ENCODE measurements around the gene CRTC2.
"Not testable (repeated sequence)": the region's sequence is repeated elsewhere in the genome, so short reads cannot be mapped to it uniquely, and the experiment has no call there.

CRTC2 gene, protein sequence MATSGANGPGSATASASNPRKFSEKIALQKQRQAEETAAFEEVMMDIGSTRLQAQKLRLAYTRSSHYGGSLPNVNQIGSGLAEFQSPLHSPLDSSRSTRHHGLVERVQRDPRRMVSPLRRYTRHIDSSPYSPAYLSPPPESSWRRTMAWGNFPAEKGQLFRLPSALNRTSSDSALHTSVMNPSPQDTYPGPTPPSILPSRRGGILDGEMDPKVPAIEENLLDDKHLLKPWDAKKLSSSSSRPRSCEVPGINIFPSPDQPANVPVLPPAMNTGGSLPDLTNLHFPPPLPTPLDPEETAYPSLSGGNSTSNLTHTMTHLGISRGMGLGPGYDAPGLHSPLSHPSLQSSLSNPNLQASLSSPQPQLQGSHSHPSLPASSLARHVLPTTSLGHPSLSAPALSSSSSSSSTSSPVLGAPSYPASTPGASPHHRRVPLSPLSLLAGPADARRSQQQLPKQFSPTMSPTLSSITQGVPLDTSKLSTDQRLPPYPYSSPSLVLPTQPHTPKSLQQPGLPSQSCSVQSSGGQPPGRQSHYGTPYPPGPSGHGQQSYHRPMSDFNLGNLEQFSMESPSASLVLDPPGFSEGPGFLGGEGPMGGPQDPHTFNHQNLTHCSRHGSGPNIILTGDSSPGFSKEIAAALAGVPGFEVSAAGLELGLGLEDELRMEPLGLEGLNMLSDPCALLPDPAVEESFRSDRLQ

DNA sequence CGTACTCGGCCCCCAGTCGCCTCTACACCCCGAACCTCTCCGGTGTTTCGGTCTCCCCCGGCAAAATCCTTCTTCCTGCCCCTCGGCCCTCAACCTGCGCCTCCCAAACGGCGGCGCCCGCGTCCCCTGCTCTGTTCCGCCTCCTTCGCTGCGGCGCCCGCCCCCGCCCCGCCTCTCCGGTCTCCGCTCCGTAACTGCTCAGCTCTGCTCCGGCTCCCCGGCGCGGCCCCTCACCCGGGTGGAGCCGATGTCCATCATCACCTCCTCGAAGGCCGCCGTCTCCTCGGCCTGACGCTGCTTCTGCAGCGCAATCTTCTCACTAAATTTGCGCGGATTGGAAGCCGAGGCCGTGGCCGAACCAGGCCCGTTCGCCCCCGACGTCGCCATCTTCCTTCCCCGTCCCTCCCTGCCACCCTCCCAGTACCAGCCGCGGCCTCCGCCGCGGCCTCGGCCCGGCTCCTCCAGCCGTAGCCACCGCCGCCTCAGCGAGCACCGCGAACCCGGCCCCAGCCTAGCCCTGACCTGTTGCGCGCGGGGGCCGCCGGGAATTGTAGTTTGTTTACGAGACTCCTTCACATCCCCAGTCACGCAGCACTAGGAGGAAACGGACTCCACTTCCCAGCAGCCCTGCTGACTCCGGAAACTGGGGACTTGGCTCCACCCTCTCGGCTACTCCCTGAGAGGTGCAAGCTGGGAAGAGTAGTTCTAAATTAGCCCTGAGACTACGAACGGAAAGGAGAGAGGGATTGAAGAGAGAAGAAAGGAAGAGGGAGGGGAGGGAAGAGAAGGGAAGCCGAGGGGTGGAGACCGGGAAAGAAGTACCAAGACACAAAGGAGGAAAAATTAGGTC lies at the start of gene CRTC2:
Gene CRTC2, minus strand, starts transcription at position 502 of the 850 bp plus-strand sequence. Its CDS starts 115 bp downstream, at position 387.
- DNase-seq (ENCODE audit: low read depth, low spot score) = peak; percentile 89

DNA sequence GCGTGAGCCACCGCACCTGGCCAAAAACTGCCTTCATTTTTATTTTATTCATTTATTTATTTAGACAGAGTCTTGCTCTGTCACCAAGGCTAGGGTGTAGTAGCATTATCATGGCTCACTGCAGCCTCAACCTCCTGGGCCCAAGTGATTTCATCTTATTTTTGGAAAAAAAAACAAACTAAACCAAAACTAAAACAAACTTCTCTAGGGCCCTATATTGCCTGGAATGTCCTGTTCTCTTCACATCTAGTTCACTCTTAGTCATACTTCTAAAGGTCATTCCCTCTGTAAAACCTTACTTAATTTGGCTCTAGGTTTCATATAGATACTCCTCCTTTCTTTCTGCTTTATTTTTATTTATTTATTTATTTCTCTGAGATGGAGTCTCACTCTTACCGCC lies 47.7 kb upstream of the CRTC2 start:
- DNase-seq (ENCODE audit: low read depth, low spot score) = no peak

DNA sequence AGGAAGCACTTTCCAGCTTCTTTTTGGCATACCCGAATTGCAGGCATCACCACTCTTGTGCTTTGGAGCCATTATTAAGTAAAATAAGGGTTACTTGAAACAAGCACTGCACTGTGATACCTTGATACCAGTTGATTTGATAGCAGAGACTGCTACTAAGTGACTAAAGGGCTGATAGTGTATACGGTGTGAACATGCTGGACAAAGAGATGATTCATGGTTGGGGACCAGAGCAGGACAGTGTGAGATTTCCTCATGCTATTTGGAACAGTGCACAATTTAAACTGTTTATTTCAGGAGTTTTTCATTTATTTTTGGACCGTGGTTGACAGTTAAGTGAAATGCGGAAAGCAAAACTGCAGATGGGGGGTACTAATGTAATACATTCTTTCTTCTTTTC lies 42.0 kb upstream of the CRTC2 start:
- DNase-seq (ENCODE audit: low read depth, low spot score) = no peak

DNA sequence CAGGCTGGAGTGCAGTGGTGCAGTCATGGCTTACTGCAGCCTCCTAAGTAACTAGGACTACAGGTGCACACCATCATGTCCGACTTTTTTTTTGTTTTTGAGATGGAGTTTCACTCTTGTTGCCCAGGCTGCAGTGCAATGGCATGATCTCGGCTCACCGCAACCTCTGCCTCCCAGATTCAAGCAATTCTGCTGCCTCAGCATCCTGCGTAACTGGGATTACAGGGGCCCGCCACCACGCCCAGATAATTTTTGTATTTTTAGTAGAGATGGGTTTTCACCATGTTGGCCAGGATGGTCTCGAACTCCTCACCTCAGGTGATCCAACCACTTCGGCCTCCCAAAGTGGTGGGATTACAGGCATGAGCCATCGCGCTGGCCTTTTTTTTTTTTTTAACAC lies 38.5 kb upstream of the CRTC2 start:
- DNase-seq (ENCODE audit: low read depth, low spot score) = not testable (repeated sequence)

DNA sequence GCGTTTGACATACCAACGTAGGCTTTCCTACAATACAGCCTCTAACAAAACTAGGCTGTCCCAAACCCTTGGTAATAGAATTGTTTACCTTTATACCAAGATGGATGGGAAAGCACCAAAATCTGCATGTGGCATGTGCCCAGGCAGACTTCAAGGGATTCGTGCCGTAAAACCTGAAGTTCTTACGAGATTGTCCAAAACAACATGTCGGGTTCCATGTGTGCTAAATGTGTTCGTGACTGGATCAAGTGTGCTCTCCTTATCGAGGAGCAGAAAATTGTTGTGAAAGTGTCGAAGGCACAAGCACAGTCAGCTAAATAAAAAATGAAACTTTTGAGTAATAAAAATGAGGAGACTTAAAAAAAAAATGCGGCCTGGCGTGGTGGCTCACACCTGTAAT lies 37.2 kb upstream of the CRTC2 start:
- no peak for DNase-seq (ENCODE audit: low read depth, low spot score)

DNA sequence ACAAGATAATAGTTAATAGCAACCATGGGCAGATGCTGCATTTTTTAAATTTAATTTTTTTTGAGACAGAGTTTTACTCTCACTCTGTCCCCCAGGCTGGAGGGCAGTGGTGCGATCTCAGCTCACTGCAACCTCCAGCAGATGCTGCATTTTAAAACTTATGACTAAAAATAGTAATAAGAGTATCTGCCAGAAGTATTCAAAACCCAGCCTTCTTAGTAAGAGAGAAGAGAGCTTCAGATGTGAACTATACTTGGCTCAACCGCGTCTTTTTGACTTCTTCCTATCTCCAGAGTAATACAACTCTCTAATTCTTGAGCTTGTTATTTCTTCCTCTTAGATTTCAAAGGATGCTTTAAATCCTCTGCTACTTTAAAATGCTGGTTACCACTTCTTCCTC lies 36.8 kb upstream of the CRTC2 start:
- no peak for DNase-seq (ENCODE audit: low read depth, low spot score)

DNA sequence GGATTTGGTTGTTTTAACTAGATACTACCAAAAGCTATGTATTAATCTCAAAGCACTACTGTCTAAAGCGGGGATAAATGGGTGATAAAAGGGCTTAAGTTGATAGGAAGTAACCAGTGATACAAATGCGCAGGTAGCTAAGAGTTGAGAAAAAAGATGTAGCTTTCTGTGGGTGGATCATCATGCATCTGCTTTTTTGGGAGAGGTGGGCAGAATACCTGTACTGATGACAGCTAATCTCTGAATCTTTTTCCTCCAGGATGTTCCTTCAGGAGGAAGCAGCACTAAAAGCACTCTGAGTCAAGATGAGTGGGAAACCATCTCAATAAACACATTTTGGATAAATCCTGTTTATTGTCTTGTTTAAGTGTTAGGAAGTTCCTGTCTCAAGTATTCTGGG lies 33.4 kb upstream of the CRTC2 start:
- DNase-seq (ENCODE audit: low read depth, low spot score) = no peak

DNA sequence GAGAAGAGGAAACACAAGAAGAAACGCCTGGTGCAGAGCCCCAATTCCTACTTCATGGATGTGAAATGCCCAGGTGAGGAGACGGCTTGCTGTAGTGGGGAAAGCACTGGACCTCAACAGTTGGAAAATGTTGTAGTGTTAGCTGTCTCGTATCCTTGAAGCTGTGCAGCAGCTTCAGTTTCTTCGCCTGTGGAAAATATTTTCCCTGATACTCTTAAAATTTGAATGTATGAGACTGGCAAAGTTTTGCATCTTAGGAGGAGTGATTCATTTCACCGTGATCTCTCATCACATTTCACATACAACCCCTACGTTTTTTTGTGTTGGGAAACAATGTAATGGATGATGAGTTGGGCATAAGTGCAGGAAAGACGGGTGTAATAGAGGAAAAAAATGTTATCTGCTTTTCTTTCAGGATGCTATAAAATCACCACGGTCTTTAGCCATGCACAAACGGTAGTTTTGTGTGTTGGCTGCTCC lies 32.8 kb upstream of the CRTC2 start:
- no peak for DNase-seq (ENCODE audit: low read depth, low spot score)

DNA sequence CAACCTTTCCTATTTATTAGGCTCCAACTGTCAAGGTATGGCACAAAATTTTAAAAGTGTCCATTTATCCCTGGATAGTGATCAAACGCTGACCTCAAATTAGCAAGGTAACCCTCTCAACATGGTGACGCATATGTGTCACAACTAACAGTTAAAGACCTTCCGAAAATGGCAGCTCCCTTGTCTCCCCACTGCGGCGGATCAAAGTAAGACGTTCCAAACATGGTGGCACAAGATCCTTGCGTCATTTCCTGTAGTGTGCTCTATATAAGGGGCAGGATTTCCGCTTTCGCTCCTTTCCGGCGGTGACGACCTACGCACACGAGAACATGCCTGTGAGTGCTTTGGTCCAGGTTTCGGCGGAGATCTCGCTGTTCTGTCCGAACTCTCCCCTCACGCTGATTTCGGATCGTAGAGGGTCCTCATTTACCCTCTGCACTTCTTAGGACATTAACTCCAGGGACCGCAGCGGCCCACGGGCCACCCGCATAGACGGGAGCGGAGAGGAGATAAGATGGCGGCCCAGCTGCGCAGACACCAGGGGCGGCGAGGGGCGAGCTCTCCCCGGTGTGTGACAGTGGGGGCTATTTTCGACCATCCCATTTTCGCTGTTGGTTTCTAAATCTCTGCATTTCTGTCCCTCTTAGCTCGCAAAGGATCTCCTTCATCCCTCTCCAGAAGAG lies 32.2 kb upstream of the CRTC2 start, which contains the start of gene RPS27:
Gene RPS27, plus strand, starts transcription at position 295 of the 683 bp plus-strand sequence. Its CDS starts 35 bp downstream, at position 330.
- DNase-seq (ENCODE audit: low read depth, low spot score) = peak; percentile 88

DNA sequence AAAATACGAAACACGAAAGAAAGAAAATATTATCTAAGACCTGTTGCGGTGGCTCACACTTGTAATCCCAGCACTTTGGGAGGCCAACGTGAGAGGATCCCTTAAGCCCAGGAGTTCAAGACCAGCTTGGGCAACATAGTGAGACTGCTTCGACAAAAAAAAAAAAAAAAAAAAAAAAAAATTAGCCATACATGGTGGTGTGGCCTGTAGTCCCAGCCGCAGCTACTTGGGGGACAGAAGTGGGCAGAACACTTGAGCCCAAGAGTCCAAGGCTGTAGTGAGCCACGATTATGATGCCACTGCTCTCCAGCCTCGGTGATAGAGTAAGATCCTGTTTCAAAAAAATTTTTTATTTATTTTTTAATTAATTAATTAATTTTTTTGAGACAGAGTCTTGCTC lies 29.2 kb upstream of the CRTC2 start:
- no peak for DNase-seq (ENCODE audit: low read depth, low spot score)

DNA sequence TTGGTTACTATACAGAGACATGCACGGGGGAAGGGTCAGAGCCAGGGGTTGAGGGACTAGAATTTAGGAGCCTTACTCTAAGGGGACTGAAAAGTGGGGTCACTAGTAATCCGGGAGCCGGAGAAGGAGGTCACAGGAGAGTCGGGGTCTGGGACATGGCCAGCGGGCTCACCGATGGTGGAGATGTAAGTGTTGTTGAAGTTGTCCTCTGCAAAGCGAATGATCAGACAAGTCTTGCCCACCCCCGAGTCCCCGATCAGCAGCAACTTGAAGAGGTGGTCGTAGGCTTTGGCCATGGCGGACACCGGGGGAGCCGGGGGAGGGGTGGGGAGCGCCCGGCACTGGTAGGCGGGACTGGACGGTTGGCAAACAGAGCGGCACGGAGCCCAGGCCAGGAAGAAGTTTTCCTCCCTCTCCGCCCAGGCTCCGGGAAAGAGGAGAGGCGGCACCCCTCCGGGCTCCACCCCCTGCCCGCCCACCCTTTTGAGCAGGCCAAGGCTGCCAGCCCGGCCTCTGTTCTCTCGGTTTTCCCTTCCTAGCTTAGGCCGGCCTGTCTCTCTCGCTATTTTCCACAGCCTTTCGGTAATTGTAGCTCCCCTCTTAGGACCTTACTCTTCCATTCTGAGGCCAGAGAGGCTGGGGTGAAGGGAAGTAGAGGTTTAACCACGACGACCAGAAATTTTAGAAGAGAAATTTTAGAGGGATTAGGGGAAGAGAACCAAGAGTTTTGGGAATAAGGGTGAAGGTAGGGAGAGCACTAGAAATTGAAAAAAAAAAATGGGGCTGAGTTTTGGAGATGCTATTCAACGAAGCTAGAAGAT lies 27.7 kb upstream of the CRTC2 start, which contains the start of gene RAB13:
Gene RAB13, minus strand, starts transcription at position 399 of the 821 bp plus-strand sequence. Its CDS starts 103 bp downstream, at position 296.
- no peak for DNase-seq (ENCODE audit: low read depth, low spot score)

DNA sequence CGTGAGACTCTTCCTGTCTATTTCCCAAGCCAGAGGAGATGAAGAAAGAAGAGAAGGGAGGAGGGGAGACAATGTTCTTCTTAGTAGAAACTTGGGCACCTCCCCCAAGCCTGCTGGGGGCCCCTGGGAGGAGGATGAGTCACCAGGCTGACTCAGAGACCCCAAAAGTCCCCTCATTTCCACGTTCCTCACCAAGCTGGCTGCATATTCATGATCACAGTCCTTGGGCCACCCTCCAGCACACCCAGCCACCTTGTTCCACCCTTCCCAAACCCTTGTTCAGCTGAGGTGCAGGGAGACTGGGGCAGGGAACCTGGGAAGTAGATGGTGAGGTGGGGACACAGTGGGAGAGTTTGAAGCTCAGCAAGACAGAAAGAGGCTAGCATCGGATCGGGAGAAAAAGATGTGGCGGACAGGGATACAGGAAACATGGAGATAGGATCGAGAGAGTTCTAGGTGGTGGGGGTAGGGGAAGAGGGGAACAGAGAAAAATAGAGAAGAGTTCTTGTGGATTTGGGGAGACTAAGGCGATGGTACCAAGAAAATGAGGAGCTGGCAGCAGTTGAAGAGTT lies 27.0 kb upstream of the CRTC2 start:
- peak; percentile 46 for DNase-seq (ENCODE audit: low read depth, low spot score)

DNA sequence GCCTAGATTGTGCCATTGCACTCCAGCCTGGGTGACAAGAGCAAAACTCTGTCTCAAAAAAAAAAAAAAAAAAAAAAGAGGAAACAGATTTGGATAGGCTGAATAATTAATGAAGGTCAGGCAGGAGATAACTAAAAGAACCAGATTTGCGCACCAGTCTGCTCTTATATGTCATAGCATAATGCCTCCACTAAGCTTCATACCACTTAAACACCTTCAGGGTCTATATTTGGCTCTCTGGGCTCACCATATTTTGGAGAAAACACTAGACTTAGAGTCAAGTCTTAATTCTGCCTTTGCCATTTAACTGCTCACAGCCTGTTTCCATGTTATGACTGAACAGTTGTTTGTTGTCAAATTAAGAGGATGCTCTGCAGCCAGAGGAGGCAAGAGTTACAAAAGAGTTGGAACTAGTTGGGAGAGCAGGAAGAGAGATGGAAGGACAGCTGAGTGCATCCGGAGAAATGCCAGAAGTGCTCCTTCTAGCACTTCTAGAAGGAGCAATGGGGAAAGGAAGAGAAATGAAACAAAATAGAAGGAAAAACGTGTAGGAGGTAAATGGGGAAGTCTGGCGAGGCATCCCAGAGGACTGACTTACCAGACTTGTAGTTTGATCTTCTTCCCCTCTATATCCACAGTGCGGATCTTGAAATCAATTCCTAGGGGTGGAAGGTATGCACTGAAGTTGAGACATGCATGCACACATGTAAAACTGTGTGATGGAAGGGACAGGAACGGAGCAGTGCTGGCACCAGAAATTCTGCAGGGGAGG lies 25.9 kb upstream of the CRTC2 start:
- no peak for DNase-seq (ENCODE audit: low read depth, low spot score)

DNA sequence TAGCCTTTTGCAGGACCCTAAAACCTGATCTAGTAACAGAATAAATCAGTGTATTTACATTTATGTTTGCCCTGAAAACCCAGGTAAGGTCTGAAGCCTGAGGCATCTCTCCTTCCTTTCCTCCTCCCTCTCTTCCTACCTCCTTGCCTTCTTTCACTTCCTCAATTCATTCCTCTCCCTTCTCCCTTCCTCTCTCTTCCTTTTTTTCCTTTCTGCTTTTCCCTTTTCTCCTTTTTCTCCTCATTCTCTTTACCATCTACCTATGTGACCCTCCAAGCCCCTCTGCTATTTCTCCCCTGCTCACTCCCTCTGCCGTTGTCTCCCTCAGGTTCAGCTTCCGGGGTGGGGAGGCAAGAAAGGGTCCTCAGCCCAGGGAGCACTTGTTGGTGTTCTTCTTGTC lies 23.3 kb upstream of the CRTC2 start:
- DNase-seq (ENCODE audit: low read depth, low spot score) = not testable (repeated sequence)

DNA sequence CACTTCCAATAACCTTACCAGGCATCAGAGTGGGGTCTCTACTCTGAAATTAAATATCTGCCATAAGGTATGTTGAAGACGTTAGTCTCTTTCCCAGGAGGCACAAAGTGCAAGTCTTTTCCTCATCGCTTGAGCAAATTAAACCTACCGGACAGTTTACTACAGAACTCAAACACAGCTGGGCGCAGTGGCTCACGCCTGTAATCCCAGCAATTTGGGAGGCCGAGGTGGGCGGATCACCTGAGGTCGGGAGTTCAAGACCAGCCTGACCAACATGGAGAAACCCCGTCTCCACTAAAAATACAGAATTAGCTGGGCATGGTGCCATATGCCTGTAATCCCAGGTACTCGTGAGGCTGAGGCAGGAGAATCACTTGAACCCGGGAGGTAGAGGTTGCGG lies 20.7 kb upstream of the CRTC2 start:
- not testable (repeated sequence) for DNase-seq (ENCODE audit: low read depth, low spot score)

DNA sequence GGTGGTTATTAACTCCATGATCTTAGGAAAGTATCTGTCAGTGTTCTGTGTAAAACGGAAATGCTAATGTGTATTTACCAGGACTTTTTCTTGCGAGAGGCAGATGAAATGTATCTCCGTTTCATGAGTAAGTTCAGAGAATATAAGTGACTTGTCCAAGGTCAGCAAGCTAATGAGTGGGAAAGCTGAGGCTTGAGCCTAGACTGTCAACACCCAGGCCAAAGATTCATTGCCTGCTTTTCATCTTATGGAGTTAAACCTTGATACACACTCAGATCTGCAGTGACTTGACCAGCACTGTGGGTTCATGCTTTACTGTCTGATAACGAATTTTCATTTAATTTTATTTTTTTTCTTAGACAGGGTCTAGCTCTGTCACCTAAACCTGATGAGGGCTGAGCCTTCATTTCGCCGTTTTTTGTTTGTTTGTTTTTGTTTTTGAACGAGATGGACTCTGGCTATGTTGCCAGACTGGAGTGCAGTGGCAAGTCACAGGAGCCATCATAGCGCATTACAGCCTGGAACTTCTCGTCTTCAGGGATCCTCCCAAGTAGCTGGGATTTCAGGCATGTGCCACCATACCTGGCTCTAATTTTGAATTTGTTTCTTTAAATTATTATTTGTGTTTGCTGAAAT lies 20.0 kb upstream of the CRTC2 start:
- DNase-seq (ENCODE audit: low read depth, low spot score) = no peak

DNA sequence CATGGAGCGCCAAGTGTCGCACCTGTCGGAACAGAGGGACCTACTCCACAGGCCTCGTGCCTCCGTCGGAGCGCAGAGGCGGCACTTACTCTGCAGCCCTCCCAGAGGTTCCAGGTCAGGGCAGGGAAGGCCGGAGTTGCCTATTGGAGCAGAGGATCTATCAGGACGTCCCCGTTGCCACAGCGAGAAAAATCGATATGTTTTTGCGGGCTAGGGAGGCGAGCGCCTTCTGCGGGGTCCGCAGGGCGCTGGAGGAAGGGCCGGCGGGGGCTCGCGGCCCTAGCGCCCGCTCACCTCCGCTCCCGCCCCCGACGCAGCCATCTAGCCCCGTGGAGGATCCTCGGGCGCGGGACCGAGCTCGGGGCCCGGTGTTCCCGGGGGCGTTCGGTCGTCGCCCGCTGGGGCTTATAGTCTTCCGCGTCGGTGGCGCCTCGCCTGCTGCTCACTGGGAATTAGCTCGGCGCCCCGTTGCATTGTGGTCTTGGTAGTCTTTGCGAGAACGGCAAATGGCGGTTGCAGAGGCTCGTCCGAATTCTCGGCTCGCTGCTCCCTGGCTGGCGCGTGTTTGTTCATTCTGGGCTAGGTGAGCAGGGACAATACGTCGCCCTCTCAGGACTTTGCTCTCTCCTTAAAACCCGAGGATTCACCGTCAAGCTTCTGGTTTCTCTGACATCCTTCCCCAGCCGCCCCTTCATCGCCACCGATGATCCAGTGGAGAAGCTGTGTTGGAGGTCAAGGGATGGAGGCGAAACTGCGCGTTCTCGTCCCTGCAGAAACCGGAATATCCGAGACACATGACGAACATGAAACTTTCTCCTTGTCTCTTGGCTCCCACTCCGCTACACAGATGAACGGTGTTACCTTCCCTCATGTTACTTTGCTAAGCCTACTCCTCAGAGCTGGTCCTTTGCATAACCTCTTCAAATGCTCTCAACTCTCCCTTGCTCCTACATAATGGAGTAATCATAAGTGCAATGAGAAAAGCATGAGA lies 19.1 kb upstream of the CRTC2 start, which contains the start of gene JTB:
Gene JTB, minus strand, starts transcription at position 425 of the 991 bp plus-strand sequence. Its CDS starts 422 bp downstream, at position 3.
- no peak for DNase-seq (ENCODE audit: low read depth, low spot score)
